Coronary artery (tissue), 2 donors: ENCODE measurements around the gene ADAMTS4.
A peak's percentile ranks its signal among the peaks of the same experiment; 100 is the strongest.

Source experiments
- DNase-seq: peaks from one replicate; pipeline ENCODE4 v3.0.0-alpha.2; 2017; ENCODE audit warnings: low spot score
- H3K27ac ChIP-seq, 2 donors: fragments of 200-600 bp; sonication (generic); one replicate each; pipeline ENCODE4 v1.5.1; 2016 to 2019
- H3K4me3 ChIP-seq: fragments of 200-600 bp; sonication (generic); 2 replicates; pipeline ENCODE4 v1.5.1; 2016; ENCODE audit warnings: mild to moderate bottlenecking, moderate library complexity
- TF ChIP-seq, protein P1 (sequence below): fragments of 200-600 bp; sonication (generic); IDR thresholded peaks from one replicate; pipeline ENCODE4 v1.5.1; 2019; ENCODE audit warnings: antibody characterized with exemption

Gene ADAMTS4

DNA sequence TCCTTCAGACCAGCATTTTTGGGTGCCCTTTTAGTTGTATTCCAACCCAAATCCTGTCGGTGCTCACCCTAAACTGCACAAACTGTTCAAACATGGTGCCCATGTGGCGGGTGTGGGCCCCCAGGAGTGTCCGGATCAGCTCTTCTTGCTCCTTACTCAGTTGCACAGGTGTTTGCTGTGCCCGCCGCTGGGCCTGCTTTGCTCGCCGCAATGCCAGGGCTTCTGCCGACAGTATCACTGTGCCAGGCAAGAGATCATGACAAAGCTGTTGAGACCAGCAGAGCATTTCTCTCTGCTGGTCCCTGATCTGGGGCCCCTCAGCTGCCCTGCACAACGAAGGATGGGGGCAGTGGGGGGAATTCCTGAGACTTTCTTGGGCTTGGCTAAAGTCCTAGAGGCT, 34.2 kb upstream of the ADAMTS4 start:
- TF ChIP-seq, protein P1, sequence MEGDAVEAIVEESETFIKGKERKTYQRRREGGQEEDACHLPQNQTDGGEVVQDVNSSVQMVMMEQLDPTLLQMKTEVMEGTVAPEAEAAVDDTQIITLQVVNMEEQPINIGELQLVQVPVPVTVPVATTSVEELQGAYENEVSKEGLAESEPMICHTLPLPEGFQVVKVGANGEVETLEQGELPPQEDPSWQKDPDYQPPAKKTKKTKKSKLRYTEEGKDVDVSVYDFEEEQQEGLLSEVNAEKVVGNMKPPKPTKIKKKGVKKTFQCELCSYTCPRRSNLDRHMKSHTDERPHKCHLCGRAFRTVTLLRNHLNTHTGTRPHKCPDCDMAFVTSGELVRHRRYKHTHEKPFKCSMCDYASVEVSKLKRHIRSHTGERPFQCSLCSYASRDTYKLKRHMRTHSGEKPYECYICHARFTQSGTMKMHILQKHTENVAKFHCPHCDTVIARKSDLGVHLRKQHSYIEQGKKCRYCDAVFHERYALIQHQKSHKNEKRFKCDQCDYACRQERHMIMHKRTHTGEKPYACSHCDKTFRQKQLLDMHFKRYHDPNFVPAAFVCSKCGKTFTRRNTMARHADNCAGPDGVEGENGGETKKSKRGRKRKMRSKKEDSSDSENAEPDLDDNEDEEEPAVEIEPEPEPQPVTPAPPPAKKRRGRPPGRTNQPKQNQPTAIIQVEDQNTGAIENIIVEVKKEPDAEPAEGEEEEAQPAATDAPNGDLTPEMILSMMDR: no peak
- Histone ChIP-seq H3K4me3 (no peak overlapping the region), H3K27ac (no peak overlapping the region)
- DNase-seq: no peak

DNA sequence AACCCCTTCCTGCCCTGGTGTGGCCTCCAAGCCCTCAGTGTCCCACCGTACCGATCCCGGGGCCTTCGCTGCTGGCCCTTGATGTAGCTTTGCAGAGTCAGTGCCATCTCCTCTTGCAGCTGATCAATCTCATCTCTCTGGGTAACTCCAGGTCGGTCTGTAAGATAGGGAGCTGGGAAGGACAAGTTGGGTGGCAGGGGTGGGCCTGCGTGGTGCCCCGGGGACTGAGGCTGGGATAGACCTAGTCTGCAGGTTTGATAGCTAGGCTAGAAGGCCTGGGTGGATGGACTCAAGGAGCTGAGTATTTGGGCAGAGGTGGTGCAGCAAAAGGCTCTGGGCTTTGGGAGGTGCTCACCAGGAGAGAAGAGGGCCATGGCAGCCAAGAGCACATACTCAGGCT, 31.9 kb upstream of the ADAMTS4 start:
- no peak for DNase-seq
- TF ChIP-seq, protein P1: no peak
- Histone ChIP-seq H3K4me3 (no peak overlapping the region), H3K27ac (no peak overlapping the region)

DNA sequence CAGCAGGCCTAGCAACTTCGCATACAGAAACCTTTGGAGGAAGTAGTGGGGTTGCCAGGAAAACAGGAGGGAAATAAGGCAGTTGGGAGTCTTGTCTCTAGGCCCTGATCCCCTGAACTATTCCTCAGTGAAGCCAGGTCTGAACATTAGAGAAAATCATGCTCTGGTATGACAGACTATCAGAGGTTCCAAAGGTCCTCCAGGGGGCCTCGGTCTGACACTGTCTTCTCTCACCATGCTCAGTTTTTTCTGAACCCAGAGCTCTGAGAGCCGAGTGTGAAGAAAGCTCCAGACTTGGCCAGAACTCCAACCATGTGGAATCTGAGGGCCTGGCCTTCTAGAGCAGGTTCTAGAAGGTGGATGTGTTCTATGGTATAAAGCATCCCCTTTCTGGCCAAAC, 31.0 kb upstream of the ADAMTS4 start:
- TF ChIP-seq, protein P1: no peak
- DNase-seq: no peak
- H3K4me3 ChIP-seq: no peak overlapping the region
- no peak overlapping the region for H3K27ac ChIP-seq

DNA sequence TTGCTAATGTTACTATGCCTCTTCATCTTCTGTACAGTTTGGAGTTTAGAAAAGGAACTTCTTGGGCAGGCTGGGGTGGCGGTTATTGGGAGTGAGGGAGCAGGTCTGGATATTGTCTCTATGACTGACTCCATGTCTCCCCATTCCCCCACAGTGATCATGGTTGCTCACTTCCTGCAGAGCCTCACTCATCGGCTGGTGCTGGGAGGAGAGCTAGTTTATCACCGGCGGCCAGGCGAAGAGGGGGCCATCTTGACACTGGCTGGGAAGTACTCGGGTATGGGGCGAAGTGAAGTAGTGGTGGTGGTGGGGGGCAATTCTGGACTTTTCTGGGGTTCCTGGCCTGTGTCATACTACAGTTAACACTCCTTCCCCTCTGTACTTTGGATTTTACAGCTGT, 29.2 kb upstream of the ADAMTS4 start:
- TF ChIP-seq, protein P1: no peak
- Histone ChIP-seq H3K27ac (peak overlapping the region in 1 of 2 donors; percentile 85), H3K4me3 (peak overlapping the region; percentile 95)
- DNase-seq: no peak

DNA sequence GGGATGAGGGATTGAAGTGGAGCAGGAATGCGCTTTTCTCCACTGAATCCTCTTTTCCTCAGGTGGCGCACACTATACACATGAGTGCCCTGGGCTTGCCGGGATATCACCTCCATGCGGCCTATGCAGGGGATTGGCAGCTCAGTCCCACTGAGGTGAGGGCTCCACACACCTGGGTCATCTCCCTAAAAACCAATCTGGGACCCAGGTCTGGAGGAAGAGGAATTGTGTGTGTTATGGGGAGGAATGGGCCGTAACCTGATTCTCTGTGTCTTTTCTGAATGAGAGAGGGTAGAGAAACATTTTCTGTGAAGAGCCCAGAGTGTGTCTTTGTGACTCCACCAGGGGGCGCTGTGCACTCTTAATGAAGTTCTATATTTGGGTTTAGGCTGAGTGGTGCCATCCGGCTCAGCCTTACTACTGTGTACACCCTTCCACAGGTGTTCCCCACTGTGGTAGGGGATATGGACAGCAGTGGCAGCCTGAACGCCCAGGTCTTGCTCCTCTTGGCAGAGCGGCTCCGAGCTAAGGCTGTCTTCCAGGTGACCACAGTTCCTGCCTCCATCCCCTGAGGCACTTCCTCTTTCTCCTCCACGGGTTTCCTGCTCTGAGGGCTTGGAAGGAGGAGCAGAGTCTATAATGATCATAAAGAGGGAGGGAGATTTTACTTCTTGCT, 28.5 kb upstream of the ADAMTS4 start:
- TF ChIP-seq, protein P1: peak; percentile 90
- H3K27ac ChIP-seq: peak overlapping the region in 1 of 2 donors; percentile 85
- DNase-seq: peak; percentile 86
- H3K4me3 ChIP-seq: peak overlapping the region; percentile 95

DNA sequence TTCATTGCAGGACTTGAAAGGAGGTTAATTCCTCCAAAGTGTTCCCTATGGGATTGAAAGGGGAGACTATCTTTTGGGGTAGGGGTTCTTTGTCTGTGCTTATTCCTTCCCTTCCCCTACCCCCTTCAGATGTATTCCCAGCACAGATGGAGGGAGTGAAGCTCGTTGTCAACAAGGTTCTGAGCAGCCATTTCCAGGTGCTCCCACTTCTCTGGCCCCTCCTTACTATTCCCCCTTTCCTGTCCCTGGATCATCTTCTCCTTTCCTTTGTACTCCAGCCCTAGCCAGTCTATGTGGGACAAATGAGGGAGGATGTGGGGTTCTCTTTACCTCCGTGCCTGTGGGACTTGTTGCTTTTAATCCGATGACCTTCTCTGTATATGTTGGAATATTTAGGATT, 27.9 kb upstream of the ADAMTS4 start:
- peak overlapping the region; percentile 95 for H3K4me3 ChIP-seq
- no peak for DNase-seq
- TF ChIP-seq, protein P1: no peak
- H3K27ac ChIP-seq: peak overlapping the region in 1 of 2 donors; percentile 85

DNA sequence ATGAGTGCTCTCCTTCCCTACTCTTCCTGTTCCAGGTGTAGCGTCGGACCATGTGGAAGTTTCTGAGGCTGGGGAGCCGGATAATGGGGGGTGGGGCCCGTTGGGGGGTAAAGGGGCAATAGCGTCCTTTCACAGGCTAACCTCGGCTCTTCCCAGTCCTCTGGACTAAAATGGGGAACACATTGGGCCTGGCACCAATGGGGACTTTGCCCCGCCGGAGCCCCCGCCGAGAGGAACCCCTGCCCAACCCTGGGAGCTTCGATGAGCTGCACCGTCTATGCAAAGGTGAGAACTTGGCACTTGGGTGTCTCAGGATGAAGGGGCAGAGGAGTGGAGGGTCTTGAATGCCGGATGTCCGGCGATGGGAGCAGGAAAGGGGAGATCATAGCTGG, 27.5 kb upstream of the ADAMTS4 start:
- Histone ChIP-seq H3K27ac (peak overlapping the region; percentile 51 to 85), H3K4me3 (peak overlapping the region; percentile 95)
- DNase-seq: no peak
- TF ChIP-seq, protein P1: no peak
